ENCODE measurements around the gene CAMKV.
A peak's percentile ranks its signal among the peaks of the same experiment; 100 is the strongest.
"Not testable (repeated sequence)": the region's sequence is repeated elsewhere in the genome, so short reads cannot be mapped to it uniquely, and the experiment has no call there.

The CAMKV gene

GRCh38 chr3:49869525-49870126, at the start of gene CAMKV:
CAMKV (minus strand) TSS chr3:49869906; CDS start chr3:49862388, 7,518 bp downstream.
- Histone ChIP-seq H3K36me3 (no peaks in the 10 kb centered on the region), H3K4me1 (peaks cover 0 to 15% (median 13%) of the 10 kb centered on the region in 4 donors), H3K27me3 (peaks cover 6 to 71% of the 10 kb centered on the region in 2 donors), H3K27ac (no peak within 1 kb of the TSS), H3K9me3 (no peaks in the 10 kb centered on the region), H3K4me3 (peak within 1 kb of the TSS; percentile 26 to 46)
- TF ChIP-seq CTCF (IDR thresholded peaks at IDR 0.05), result no peak
- DNase-seq, result no peak
- intact Hi-C loops (cut with DNase I; ENCODE audit: low total_unique reads), result no loop called here

GRCh38 chr3:49917806-49918590, 48.3 kb upstream of the CAMKV start:
- H3K27me3 ChIP-seq; H3K4me3 ChIP-seq; H3K4me1 ChIP-seq; H3K36me3 ChIP-seq; H3K9me3 ChIP-seq; DNase-seq; H3K27ac ChIP-seq; intact Hi-C loops (cut with DNase I; ENCODE audit: low total_unique reads): not testable (repeated sequence)

- H3K4me1 ChIP-seq, result no peaks in the 10 kb centered on the region
- TF ChIP-seq CTCF (IDR thresholded peaks at IDR 0.05), result no peak
- H3K4me3 ChIP-seq, result no peak overlapping the region
- no peak for DNase-seq
- no peak overlapping the region for H3K27ac ChIP-seq
- intact Hi-C loops (cut with DNase I; ENCODE audit: low total_unique reads), result no loop called here
- H3K36me3 ChIP-seq, result peaks cover 2 to 15% (median 14%) of the 10 kb centered on the region in 3 donors
- H3K27me3 ChIP-seq, result no peaks in the 10 kb centered on the region
- H3K9me3 ChIP-seq, result no peaks in the 10 kb centered on the region
These were observed 47.0 kb upstream of the CAMKV start for GRCh38 chr3:49916686-49917085.

GRCh38 chr3:49914906-49915305, 45.2 kb upstream of the CAMKV start:
- TF ChIP-seq CTCF (IDR thresholded peaks at IDR 0.05), result no peak
- no peak for DNase-seq
- Histone ChIP-seq H3K4me1 (no peaks in the 10 kb centered on the region), H3K36me3 (peaks cover 12 to 33% (median 31%) of the 10 kb centered on the region in 3 donors), H3K27ac (no peak overlapping the region), H3K4me3 (no peak overlapping the region), H3K9me3 (no peaks in the 10 kb centered on the region), H3K27me3 (no peaks in the 10 kb centered on the region)
- intact Hi-C loops (cut with DNase I; ENCODE audit: low total_unique reads), result no loop called here

GRCh38 chr3:49912881-49913281, 43.2 kb upstream of the CAMKV start:
- DNase-seq, result no peak
- H3K9me3 ChIP-seq, result no peaks in the 10 kb centered on the region
- no peak overlapping the region for H3K27ac ChIP-seq
- intact Hi-C loops (cut with DNase I; ENCODE audit: low total_unique reads), result no loop called here
- no peaks in the 10 kb centered on the region for H3K27me3 ChIP-seq
- H3K4me1 ChIP-seq, result no peaks in the 10 kb centered on the region
- no peak for TF ChIP-seq CTCF (IDR thresholded peaks at IDR 0.05)
- H3K36me3 ChIP-seq, result peaks cover 17 to 46% (median 45%) of the 10 kb centered on the region in 3 donors
- H3K4me3 ChIP-seq, result no peak overlapping the region

GRCh38 chr3:49911611-49912010, 41.9 kb upstream of the CAMKV start:
- Histone ChIP-seq H3K9me3 (no peaks in the 10 kb centered on the region), H3K36me3 (peaks cover 17 to 46% (median 45%) of the 10 kb centered on the region in 3 donors), H3K27me3 (no peaks in the 10 kb centered on the region), H3K4me3 (no peak overlapping the region), H3K4me1 (peaks cover 0 to 1% (median under 1%) of the 10 kb centered on the region in 4 donors), H3K27ac (no peak overlapping the region)
- intact Hi-C loops (cut with DNase I; ENCODE audit: low total_unique reads), result no loop called here
- no peak for DNase-seq
- TF ChIP-seq CTCF (IDR thresholded peaks at IDR 0.05), result no peak

Data from tibial artery (tissue), 4 donors.